SIG-M5 (cell line): ENCODE results near the gene CD300LG.
"Not testable (repeated sequence)": the region's sequence is repeated elsewhere in the genome, so short reads cannot be mapped to it uniquely, and the experiment has no call there.

ENCODE experiments used
- DNase-seq: peaks from one replicate; lab custom pipeline; 2025; lab: John Stamatoyannopoulos, UW

The CD300LG gene

DNA sequence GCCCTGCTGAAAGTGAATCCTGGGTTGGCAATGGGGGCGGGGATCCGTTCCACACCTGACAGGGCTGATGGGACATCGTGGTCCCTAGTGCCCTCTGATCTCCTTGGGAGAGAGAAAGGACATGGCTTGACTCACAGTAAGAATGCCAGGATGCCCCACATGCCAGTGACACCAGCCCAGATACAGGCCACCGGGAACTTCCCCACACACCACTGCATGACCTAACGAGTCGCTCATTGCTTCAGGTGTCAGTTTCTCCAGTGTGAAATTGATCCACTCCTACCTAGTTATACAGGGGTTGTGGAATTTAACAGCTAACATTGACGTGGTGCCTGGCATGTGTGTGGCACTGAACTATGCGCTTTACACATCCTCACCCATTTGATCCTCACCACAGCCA is 7.5 kb downstream of the CD300LG start:
- DNase-seq, result no peak

DNA sequence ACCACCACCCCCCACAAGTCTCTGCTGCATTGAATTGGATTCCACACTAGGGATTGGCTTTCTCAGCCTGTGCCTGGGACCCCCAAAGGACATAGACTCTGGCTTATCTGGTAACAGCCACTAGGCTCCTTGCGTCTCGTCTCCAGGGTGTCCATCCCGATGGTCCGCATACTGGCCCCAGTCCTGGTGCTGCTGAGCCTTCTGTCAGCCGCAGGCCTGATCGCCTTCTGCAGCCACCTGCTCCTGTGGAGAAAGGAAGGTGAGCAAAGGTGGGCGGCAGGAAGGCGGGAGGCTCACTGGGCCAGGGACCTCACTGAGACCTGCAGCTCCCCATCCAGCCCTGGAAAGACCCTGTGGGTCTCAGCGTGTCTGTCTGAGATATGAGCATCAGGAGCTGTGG is 8.1 kb downstream of the CD300LG start:
- DNase-seq, result no peak

DNA sequence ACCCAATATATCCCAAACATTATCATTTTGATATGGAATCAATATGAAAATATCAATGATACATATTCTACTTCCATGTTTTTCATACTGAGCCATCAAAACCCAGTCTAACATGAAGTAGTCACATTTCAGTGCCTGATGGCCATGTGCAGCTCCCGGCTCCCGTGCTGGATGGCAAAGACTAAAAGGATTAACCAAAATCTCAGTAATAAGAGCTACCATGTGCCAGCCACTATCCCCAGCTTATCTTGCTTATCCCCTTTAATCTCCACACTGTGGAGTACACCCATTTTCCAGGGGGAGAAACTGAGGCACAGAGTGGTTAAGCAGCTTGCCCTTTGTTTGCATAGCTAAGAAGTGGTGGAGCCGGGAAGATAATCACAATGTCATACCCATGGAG is 9.2 kb downstream of the CD300LG start:
- no peak for DNase-seq

DNA sequence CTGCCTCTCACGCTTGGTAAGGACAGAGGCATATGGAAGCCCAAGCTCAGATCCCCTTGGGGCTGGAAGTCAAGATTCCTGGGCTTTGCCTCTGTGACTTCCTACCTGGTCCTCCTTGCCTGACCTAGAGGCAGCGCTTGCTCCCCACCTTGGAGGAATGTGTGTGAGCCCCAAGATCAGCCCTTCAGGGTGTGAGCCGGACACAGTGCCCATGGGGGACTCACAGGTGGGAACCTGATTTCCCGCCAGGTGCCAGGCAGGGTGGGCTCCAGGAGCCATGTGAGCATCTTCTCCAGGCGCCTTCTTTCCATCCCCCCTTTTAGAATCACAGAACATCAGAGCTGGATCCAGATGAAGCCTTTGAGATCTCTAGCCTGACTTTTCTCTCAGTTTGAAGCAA is 10.2 kb downstream of the CD300LG start:
- no peak for DNase-seq

DNA sequence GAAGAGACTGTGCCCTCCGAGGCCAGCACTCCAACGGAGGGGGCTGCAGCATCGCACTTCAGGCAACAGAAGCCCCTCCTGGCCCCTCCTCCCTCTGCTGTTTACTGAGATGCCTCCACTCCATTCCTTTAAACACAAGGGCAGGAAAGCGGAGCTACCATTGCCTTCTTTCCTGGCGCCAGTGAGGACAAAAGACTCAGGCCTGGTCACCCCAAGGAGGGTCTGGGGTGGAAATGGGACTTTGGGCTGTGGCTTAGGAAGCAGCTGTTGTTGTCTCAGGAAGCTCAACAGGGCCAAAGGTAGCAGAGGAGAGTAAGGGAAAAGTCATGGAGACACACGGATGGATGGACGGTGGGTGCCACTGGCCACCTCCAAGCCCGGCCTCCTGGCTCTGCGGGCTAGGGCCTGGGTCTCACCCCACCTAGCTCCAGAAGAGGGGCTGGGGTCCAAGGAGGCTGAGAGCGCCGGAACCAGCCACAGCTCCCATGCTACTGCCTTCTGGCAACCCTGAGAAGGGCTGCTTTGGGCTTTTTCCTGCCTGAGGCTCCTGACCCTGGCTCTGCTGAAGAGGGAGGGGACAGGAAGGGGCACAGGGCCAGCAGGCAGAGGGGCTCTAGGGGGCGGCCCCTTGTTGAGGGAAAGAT is 11.1 kb downstream of the CD300LG start:
- no peak for DNase-seq

DNA sequence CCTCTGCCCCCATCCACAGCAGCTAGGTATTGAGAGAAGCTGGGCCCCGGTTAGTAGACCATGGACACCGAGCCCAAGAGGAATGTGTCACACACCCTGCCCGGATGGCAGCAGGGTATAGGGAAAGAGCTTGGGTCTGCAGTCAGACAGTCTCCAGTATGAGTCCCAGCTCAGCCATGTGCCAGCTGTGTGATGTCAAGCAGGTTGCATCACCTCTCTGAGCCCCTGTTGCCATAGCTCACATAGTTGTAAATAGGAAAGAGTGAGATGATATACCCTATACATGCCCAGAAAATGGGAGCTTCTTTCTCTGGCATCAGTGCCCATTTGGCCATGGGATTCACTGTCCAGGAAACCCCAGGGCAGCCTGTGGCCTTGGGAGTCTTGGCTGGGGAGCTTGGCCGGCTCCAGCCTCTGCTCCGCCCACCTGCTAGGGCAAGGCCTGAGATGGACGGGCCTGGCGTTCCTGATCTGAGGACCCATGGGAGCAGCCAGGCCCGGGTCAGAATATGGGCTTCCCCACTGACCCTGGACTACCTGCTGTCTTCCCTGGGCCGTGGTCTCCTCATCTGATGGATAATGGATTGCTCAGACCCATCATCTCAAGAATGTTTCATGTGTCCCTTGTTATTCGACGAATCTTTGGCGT is 13.2 kb downstream of the CD300LG start:
- DNase-seq, result no peak

DNA sequence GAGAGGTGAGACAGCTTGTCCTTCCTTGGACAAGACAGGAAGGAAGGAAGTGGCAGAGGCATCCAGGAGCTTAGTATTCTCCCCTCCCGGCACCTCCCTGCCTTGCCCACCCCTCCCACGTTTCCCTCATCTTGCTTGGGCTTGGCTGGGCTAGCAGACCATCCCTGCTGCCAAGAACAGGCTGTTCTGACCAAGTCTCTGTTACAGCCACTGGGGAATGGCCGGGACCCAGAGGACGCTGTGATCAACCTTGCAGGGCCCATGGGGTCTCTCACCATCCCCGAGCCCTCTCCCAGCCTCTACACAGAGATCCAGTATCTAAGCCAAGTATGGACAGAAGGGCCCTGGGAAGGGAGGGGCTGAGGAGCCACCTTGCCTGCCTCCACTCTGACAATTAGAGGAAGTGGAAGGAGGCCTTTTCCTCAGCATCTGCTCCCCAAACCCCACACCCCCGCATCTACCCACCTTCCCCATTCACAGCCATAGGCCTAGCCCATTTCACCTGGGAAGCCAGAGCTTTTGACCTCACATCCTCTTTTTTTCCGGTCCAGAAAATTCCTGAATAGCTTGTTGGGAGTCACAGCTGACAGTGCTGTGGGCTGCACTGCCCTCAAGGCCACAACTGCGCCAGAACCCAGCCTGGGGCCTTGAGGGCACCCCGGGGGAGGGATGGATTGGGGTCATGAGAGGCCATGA is 14.1 kb downstream of the CD300LG start:
- DNase-seq, result no peak

DNA sequence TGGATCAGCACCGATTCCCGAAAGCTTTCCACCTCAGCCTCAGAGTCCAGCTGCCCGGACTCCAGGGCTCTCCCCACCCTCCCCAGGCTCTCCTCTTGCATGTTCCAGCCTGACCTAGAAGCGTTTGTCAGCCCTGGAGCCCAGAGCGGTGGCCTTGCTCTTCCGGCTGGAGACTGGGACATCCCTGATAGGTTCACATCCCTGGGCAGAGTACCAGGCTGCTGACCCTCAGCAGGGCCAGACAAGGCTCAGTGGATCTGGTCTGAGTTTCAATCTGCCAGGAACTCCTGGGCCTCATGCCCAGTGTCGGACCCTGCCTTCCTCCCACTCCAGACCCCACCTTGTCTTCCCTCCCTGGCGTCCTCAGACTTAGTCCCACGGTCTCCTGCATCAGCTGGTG is 15.0 kb downstream of the CD300LG start:
- DNase-seq, result no peak

DNA sequence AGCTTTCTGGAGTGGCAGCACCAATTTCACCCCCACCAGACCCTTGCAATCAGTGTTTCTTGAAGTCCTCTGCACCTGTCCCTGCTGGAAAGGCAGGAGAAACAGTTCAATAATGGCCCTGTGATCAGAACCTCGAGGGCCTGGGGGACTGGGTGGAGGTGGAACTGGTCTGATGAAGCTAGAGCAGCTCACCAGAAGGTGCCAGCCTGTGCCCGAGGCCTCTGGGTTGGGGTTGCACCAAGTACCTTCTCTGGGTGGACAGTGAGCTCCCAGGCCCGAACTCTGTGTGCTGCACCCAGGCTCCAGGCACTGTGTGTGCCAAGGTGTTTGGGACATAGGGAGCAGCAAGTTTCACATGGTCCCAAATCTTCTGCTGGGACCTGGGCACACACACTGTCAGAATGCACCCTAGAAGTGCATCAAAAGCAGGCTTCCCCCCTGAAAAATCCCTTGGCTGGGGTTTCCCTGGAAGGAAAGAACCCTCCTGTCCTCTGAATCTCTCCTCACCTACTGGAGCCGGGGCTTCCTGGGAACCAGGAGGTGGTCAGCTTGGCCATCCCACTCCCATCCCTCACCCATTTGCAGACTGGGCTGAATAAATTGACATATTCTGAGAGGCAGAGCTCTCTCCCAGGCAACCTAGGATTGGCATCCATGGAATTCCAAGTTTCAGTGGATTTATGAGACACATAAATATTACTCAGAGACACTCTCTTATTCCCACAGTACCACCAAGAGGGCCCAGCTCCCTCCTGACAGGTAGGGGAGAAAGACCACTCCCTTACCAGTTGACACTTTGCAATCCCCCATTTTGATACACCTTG is 17.4 kb downstream of the CD300LG start:
- no peak for DNase-seq

DNA sequence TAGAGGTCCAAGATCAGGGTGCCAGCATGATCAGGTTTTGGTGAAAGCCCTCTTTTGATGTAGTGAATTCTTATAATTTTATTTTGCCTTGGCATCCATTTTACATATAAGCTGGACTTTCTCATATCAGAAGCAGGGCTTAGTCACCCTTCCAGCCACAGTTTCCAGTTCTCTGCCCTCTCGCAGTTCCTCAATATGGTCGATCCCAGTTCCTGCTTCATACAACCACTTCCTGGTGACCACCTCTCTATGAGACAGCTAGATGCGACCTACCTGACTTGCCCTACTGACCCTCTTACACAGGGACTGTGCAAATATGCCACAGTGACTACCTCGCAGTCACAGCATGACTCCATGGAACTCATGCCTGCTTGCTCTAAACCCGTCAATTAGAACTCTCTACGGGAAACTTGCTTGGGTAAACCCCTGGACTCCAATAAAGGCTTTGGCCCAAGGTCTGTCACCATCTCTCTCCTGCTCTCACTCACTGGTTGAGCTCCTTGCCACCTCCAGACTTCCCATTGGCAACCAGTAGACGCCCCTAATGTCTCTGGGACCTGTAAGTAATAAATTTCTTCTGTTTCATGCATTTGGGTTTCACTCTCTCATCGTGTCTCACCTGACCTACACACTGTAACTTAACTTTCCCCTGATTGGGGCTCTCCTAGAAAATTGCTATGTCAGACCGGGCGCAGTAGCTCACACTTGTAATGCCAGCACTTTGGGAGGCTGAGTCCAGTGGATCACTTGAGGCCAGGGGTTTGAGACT is 21.4 kb downstream of the CD300LG start:
- DNase-seq, result no peak

DNA sequence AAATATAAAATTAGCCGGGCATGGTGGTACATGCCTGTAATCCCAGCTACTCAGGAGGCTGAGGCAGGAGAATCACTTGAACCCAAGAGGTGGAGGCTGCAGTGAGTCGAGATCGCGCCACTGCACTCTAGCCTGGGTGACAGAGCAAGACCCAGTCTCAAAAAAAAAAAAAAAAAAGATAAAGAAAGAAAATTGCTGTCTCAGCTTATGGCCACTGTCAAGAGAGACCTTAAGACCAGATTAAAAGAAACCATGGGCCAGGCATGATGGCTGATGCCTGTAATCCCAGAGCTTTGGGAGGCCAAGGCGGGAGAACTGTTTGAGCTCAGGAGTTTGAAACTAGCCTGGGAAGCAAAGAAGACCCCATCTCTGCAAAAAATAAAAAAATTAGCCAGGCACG is 22.1 kb downstream of the CD300LG start:
- not testable (repeated sequence) for DNase-seq

DNA sequence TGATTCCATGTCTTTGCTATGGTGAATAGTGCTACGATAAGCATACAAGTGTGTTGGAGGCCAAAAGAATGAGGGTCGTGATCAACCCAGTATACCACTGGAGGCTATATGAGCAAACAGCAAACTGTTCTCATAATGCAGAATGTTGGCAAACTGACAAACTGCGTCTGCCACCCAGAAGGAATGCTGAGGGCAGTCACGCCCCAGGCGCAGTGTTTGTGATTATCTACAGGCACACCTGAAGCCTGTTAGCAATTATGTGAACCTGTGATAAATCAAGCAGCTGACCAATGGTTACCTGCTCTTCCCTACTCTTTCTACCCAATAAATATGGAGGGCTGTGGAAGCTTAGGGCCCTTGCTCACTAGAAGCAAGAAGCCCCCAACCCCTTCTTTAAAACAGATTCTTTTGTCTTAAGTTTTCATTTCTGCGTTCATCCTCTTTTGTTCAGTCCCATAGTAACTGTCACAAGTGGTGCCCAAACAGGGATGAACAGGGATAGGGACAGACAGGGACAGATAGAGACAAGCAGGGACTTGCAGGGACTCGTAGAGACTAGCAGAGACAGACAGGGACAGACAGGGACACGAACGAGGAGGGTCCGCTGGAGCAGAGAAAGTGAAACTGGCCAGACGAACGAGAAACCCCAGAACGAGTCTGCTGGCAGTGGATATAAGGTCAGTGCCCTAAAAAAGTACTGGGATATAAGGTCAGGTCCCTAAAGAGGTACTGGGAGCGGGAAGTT is 25.1 kb downstream of the CD300LG start:
- no peak for DNase-seq

DNA sequence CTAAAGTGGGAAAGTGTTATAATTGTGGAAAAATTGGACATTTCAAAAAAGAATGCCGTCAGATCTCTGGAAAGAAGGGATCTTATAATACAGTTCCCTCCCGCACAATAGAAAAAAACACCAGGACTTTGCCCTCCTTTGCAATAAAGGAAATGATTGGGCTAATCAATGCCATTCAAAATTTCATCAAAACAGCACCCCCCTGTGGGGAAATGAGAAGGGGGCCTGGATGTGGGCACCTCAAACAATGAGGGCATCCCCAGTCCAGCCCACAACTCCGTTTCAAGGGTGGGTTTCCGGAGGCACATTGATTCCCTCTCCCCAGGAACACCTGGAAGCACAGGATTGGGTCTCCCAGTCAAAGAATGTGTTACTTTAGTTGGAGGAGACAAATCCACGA is 26.1 kb downstream of the CD300LG start:
- no peak for DNase-seq

DNA sequence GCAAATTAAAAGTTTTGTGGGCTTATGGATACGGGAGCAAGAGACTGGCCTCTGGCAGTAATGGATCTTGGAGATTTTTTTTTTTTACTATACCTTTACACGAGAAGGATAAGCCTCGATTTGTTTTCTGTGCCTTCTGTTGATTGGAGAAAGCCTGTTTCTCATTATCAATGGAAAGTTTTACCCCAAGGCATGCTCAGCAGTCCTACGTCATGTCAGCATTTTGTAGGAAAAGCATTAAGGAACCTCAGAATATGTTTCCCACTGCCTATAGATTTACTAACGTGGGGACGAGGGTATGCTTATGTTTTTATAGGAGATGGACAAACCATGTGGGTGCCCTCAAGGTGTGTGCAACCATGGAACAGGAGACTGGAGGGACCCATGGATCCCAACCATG is 26.8 kb downstream of the CD300LG start:
- no peak for DNase-seq

DNA sequence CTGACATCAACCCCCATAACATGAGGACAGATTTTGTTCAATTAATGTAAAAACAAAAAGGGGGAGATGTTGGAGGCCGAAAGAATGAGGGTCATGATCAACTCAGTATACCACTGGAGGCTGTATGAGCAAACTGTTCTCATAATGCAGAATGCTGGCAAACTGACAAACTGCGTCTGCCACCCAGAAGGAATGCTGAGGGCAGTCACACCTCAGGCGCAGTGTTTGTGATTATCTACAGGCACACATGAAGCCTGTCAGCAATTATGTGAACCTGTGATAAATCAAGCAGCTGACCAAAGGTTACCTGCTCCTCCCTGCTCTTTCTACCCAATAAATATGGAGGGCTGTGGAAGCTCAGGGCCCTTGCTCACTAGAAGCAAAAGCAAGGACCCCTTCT is 27.3 kb downstream of the CD300LG start:
- DNase-seq, result no peak

DNA sequence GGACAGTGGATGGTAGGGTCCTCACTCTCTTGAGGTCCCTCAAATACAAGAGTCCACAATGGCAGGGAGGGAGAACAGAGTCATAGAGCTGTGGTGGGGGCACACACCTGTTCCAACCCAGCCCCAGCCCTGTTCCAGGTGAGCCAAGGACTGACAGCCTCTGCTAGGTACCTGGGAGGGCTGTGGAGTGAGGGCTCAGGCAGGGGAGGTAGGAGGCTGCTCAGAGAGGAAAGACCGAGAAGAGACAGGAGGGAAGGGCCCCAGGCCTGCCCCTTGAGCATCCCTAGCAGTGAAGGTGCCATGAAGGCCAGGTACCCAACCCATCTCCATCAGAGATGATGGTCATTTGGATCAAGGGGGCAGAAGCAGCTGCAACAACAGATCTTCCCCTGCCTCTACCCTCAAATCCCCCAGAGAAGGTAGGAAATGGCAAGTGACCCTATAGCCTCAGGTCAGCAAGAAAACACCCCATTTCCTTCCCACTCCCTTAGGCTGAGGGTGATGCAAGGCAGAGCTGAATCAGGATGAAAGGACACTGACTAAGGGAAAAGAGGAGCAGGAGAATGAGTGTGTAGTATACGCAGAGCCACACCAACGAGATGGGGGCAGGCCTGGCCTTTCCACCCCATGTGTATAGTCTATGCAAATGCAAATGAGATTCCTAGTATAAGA is 28.6 kb downstream of the CD300LG start:
- DNase-seq, result no peak

DNA sequence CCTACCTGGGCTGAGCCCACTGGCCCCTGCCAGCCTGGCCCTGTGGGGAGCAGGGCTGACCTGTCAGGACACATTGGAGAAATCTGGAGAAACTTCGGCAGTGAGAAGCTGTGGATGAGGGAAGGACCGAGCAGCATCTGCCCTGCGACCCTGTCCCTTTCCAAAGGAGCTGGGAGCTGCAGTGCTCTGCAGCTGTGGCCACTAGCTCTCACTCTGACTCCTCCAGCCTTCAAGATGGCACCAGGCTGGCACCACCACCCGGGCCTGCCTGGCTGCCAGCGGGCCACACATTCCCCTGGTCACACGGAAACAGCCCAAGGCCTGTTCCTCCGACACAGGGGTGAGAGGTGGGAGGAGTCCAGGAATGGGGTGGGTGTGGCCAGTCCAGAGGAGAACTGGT is 30.1 kb downstream of the CD300LG start:
- no peak for DNase-seq

DNA sequence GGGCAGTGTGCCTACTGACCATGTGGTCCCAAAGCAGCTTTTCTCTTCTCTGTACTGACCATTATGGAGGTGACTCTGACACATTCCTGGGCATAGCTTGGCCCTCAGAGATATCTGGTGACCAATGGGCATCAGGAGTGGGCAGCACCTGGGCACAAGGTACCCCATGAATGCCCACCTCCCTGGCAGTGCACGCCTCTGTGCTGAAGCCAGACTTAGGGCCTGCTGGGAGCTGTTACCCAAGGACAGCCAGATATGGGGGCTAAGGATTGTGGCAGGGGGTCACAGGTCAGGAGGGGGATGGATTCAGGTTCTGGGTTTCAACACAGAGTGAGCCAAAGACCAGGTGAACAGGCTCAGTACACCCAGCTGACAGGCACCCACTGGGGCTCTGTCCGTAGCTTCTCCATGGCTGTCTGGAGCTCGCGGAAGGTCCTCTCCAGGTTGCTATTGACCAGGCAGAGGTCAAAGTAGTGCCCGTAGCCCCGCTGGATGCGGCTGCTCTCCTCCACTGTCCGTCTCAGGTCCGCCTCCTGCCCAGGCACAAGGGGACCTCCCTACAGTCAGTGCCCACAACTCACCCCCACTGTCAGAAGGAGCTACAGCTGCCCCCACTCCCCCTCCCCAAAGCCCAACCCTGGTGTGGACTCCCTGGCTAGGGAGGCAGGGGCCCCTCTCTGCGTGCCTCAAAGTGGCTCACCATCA is 30.6 kb downstream of the CD300LG start:
- no peak for DNase-seq

DNA sequence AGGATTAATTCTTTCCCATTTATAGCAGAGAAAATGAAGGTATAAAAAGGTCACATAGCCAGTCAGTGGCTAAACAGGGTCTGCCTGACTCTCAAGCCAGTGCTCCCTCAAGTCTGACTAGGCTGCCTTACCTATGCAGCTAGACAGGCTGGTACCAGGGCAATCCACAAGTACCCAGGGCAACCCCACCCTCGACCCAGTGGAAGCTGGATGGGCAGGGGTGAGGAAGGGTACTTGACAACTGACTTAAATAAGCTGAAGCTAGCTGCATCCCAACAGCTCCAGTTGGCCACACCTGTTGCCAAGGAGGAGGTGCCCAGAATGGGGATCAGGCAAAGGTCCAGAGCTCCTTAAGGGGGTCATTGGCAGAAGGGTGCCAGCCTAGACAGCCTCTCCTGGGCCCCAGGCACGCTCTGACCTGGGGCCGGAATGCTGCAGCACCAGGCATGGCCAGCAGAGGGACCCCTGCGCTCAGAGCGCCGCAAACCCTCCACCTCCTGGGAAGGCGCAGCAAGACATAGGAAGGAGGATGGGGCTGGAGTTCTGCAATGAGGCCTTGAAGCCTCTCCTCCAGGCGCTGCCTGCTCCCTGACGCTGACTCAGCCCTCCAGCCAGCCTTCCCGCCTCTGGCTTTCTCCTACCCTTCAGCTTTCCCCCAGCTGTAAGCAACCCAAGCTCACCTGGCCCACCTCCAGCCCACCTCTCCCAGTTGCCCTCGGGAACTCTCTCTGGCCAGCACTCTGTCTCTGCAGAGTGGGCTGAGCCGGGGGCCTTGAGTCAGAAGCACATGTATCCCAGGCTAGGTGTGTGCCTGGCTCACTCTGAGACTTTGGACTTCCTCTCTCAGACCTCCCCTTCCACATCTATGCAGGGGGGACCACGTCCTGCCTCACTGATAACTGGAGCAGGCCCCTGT is 31.5 kb downstream of the CD300LG start:
- DNase-seq, result no peak
